Cardiac muscle cell (in vitro differentiated cells and primary cell): ENCODE results near the gene KCNT2. TPM values are rescaled to one million over a fixed set of nuclear protein-coding genes. Genes with fewer than 3 reads are reported as not detected.

Source experiments
- DNase-seq, 2 donors: peaks; one replicate each; pipeline versions ENCODE4 v3.0.0 to v3.0.0-alpha.2; 2010 to 2017; ENCODE audit warnings: low read depth in 1 of 2, low spot score in 1 of 2
- H3K27ac ChIP-seq: fragments of 200-600 bp; sonication (generic); 2 replicates; pipeline ENCODE4 v1.5.1; 2016
- H3K27me3 ChIP-seq: fragments of 200-600 bp; sonication (generic); 2 replicates; pipeline ENCODE4 v1.6.0; 2016; ENCODE audit warnings: control low read depth
- H3K36me3 ChIP-seq: fragments of 200-600 bp; sonication (generic); 2 replicates; pipeline ENCODE4 v1.5.1; 2016; ENCODE audit warnings: control low read depth
- H3K4me1 ChIP-seq: fragments of 200-600 bp; sonication (generic); 2 replicates; pipeline ENCODE4 v1.8.1; 2017; ENCODE audit warnings: low read depth, mild to moderate bottlenecking, mixed run types
- H3K4me3 ChIP-seq: fragments of 200-600 bp; sonication (generic); 2 replicates; pipeline ENCODE4 v1.5.1; 2016; ENCODE audit warnings: mild to moderate bottlenecking
- H3K9me3 ChIP-seq: fragments of 200-600 bp; sonication (generic); 2 replicates; pipeline ENCODE4 v1.5.1; 2017; ENCODE audit warnings: low read depth, mild to moderate bottlenecking, control low read depth
- polyA plus RNA-seq: library from polyadenylated mRNA; unstranded; fragments of >200 nt; fragmentation: Nextera tagmentation; extraction: Ambion mirVana; gene quantifications from 2 replicates; pipeline ENCODE4 v1.2.1, GENCODE V29; 2016
- total RNA-seq: library from RNA; depleted of rRNA; stranded (reverse); fragments of >200 nt; gene quantifications from 2 replicates; pipeline ENCODE4 v1.2.3, GENCODE V29; 2016
- TF ChIP-seq, protein P1 (sequence below): IDR thresholded peaks from 2 replicates; pipeline ENCODE4 v1.5.1; 2012; ENCODE audit warnings: low read depth, mild to moderate bottlenecking, low read length

KCNT2 gene
- total and polyA plus RNA-seq, 2 experiments from 2014 or later = 2.0 to 5.0 TPM

DNA sequence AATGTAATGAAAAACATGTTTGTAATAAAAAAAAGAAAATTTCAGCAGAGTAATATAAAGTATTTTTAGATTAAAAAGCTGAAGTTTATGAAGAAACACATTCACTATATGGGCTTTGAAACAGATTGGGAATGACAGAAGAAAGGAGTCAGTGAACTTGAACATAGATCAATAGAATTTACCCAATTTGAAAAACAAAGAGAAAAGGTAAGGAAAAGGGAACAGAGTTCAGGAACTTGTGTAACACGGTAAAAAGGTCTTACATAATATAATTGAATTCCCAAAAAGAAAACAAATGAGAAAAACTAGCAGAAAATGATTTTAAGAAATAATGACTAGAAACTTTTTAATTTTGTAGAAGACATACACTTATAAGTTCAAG is 206.8 kb downstream of the KCNT2 start:
- Histone ChIP-seq H3K4me3 (no peak overlapping the region), H3K4me1 (no peaks in the 10 kb centered on the region), H3K27ac (no peak overlapping the region), H3K9me3 (no peaks in the 10 kb centered on the region), H3K36me3 (no peaks in the 10 kb centered on the region), H3K27me3 (no peaks in the 10 kb centered on the region)
- TF ChIP-seq, protein P1, sequence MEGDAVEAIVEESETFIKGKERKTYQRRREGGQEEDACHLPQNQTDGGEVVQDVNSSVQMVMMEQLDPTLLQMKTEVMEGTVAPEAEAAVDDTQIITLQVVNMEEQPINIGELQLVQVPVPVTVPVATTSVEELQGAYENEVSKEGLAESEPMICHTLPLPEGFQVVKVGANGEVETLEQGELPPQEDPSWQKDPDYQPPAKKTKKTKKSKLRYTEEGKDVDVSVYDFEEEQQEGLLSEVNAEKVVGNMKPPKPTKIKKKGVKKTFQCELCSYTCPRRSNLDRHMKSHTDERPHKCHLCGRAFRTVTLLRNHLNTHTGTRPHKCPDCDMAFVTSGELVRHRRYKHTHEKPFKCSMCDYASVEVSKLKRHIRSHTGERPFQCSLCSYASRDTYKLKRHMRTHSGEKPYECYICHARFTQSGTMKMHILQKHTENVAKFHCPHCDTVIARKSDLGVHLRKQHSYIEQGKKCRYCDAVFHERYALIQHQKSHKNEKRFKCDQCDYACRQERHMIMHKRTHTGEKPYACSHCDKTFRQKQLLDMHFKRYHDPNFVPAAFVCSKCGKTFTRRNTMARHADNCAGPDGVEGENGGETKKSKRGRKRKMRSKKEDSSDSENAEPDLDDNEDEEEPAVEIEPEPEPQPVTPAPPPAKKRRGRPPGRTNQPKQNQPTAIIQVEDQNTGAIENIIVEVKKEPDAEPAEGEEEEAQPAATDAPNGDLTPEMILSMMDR = no peak
- DNase-seq = no peak

DNA sequence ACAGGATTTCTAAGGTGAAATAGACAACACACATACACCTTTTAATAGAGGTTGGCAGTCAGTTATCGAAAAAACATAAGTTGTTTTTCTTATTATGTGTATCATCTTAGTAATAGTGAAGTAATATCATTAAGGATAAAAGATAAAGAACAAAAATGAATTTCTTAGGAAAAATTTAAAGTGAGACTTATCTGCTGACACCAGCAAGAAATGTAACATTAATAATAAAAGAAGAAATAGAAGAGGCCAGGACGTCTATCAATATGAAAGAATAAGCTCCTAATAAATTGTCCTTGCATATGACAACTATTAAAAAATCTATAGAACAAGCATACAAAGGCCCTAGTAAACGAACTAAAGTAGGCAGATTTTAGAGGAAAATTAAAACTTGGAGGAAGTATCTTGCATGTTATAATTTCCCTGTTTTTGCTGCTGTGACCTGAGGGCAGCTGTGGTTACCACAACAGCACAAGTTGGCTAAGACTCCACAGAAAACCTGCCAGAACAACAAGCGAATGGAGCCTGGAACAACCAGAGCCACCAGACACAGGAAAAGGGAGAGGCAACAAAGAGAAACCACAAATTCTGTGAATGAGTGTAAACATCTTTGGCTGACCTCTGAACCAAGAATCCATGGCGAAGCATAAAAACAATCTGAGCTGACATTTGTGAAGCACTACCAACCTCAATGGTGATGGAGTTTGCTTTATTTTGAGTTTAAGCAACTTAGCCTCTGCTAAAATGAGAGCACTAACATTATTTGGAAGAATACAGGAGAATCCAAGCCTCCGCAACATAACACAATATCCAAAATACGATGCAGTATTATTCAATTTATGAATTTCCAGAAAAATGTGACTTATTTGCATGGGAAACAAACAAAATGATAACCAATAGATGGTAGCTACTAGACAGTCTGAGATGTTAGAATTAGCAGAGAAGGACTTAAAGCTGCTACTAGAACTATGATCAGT is 207.5 kb downstream of the KCNT2 start:
- H3K4me1 ChIP-seq = no peaks in the 10 kb centered on the region
- H3K36me3 ChIP-seq = no peaks in the 10 kb centered on the region
- no peaks in the 10 kb centered on the region for H3K27me3 ChIP-seq
- TF ChIP-seq, protein P1 = no peak
- peak in 1 of 2 donors; percentile 96 for DNase-seq
- no peak overlapping the region for H3K4me3 ChIP-seq
- H3K27ac ChIP-seq = no peak overlapping the region
- no peaks in the 10 kb centered on the region for H3K9me3 ChIP-seq

DNA sequence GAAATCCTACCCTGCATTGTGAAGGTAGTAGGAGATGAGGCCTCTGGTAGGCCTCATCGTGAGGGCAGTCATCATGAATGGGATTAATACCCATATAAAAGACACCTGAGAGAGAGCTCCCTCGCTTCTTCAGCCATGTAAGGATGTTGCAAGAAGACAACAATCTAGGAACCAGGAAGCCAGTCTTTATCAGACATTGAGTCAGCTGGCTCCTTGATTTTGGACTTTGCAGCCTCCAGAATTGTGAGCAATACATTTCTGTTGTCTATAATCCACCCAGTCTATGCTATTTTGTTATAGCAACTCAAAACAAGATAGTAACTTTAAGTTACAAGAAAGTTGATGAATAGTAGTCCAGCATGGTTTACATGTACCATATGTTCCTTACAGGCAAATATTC is 208.5 kb downstream of the KCNT2 start:
- no peaks in the 10 kb centered on the region for H3K36me3 ChIP-seq
- H3K27ac ChIP-seq = no peak overlapping the region
- no peaks in the 10 kb centered on the region for H3K27me3 ChIP-seq
- DNase-seq = no peak
- H3K9me3 ChIP-seq = no peaks in the 10 kb centered on the region
- H3K4me3 ChIP-seq = no peak overlapping the region
- no peaks in the 10 kb centered on the region for H3K4me1 ChIP-seq
- TF ChIP-seq, protein P1 = no peak

DNA sequence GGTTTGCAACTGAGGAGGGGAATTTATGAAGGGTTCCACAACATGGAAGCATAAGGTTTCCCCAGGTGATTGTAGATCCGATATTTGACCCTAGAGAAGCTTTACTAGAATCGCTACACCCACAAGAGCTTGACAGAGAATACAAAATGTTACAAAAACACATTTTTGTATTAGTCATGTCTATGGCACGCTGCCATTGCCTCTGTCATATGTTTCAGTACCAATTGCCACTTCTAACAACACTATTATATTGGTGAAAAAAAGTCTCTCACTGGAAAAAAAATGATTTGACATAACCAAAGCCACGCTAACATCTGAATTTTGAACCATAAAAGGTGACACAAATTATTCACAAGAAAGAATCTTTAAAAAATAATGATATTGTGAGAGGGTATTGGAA is 214.5 kb downstream of the KCNT2 start:
- no peaks in the 10 kb centered on the region for H3K9me3 ChIP-seq
- peak in 1 of 2 donors; percentile 79 for DNase-seq
- TF ChIP-seq, protein P1 = no peak

DNA sequence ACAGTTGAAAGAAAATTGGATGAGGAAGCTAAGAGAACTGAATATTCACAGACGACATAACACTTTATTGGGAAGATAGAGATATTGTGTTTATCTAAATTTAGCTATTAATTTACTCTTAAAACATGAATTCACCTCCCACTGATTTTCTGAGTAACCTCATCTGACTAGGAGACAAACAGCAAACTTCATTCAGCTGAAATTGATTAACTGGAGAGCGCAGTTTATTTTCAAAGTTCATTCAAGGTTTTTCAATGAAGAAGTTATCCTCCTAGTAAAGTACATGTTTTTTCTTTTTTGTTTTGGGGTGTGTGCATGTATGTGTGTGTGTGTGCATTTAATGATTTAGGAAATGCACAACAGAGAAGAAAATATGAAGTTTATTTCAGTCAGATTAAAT is 215.0 kb downstream of the KCNT2 start:
- TF ChIP-seq, protein P1 = no peak
- Histone ChIP-seq H3K4me3 (no peak overlapping the region), H3K9me3 (no peaks in the 10 kb centered on the region), H3K27me3 (no peaks in the 10 kb centered on the region), H3K27ac (no peak overlapping the region), H3K36me3 (no peaks in the 10 kb centered on the region), H3K4me1 (no peaks in the 10 kb centered on the region)
- DNase-seq = no peak

More for the DNA sequence above, 214.5 kb downstream of the KCNT2 start:
- Histone ChIP-seq H3K27ac (no peak overlapping the region), H3K27me3 (no peaks in the 10 kb centered on the region), H3K4me3 (no peak overlapping the region), H3K4me1 (no peaks in the 10 kb centered on the region), H3K36me3 (no peaks in the 10 kb centered on the region)
